Calu3 (cell line): Measurements from ENCODE around the gene NOS1. TPM values are rescaled to one million over a fixed set of nuclear protein-coding genes. Genes with fewer than 3 reads are reported as not detected.
A peak's percentile ranks its signal among the peaks of the same experiment; 100 is the strongest.
"Not testable (repeated sequence)": the region's sequence is repeated elsewhere in the genome, so short reads cannot be mapped to it uniquely, and the experiment has no call there.

Experiments
- BruUV-seq: library from RNA; stranded (reverse); fragments of 400-500 nt; replicated peaks from 2 replicates; lab custom pipeline; 2021; lab: Mats Ljungman, UMichigan
- CTCF ChIA-PET: fragments of 300-600 bp; sonication (Branson Sonifier 250); formaldehyde crosslinking; loops from one replicate; lab custom pipeline; 2022; ENCODE audit warnings: antibody characterized with exemption; lab: Charles Lee
- DNase-seq: peaks from one replicate; pipeline ENCODE4 v3.0.0; 2022
- H3K27ac Mint-ChIP-seq: one replicate; pipeline ENCODE4 v1.8.0; 2022; ENCODE audit warnings: mixed read lengths; ENCODE audit not compliant: unreplicated experiment
- H3K27me3 Mint-ChIP-seq: one replicate; pipeline ENCODE4 v1.8.0; 2022; ENCODE audit warnings: mixed read lengths; ENCODE audit not compliant: unreplicated experiment
- H3K36me3 Mint-ChIP-seq: one replicate; pipeline ENCODE4 v1.8.0; 2022; ENCODE audit warnings: mild to moderate bottlenecking, moderate library complexity, mixed read lengths; ENCODE audit not compliant: insufficient read depth, unreplicated experiment
- H3K4me1 Mint-ChIP-seq: one replicate; pipeline ENCODE4 v1.8.0; 2022; ENCODE audit warnings: mild to moderate bottlenecking, low read depth, mixed read lengths; ENCODE audit not compliant: unreplicated experiment
- H3K4me3 Mint-ChIP-seq: one replicate; pipeline ENCODE4 v1.8.0; 2022; ENCODE audit warnings: mild to moderate bottlenecking, low read depth, moderate library complexity, mixed read lengths; ENCODE audit not compliant: unreplicated experiment
- H3K9me3 Mint-ChIP-seq: one replicate; pipeline ENCODE4 v1.8.0; 2022; ENCODE audit warnings: low read depth, mixed read lengths; ENCODE audit not compliant: unreplicated experiment
- intact Hi-C: fragments of 100-400 bp; cut with micrococcal nuclease; formaldehyde crosslinking; loops from one replicate; pipeline ENCODE4 v1.10.0; 2022; ENCODE audit not compliant: unreplicated experiment
- total RNA-seq: library from RNA; stranded (reverse); gene quantifications from 2 replicates; pipeline ENCODE4 v1.2.3, GENCODE V29; 2022
- TF ChIP-seq, protein P1 (sequence below): fragments of 200-600 bp; IDR thresholded peaks from one replicate; pipeline ENCODE4 v1.8.0; 2022; ENCODE audit warnings: antibody characterized with exemption; ENCODE audit not compliant: unreplicated experiment

NOS1 gene
- total RNA-seq, 1 experiment from 2014 or later, result not detected

- CTCF ChIA-PET, result no interaction called here
- TF ChIP-seq, protein P1, sequence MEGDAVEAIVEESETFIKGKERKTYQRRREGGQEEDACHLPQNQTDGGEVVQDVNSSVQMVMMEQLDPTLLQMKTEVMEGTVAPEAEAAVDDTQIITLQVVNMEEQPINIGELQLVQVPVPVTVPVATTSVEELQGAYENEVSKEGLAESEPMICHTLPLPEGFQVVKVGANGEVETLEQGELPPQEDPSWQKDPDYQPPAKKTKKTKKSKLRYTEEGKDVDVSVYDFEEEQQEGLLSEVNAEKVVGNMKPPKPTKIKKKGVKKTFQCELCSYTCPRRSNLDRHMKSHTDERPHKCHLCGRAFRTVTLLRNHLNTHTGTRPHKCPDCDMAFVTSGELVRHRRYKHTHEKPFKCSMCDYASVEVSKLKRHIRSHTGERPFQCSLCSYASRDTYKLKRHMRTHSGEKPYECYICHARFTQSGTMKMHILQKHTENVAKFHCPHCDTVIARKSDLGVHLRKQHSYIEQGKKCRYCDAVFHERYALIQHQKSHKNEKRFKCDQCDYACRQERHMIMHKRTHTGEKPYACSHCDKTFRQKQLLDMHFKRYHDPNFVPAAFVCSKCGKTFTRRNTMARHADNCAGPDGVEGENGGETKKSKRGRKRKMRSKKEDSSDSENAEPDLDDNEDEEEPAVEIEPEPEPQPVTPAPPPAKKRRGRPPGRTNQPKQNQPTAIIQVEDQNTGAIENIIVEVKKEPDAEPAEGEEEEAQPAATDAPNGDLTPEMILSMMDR, result no peak
- no peak overlapping the region for H3K4me3 Mint-ChIP-seq
- intact Hi-C loops, result no loop called here
- peaks cover 25% of the 10 kb centered on the region for H3K4me1 Mint-ChIP-seq
- no peak overlapping the region for H3K27ac Mint-ChIP-seq
- no peak for DNase-seq
- BruUV-seq, result no TSS peak
- peaks cover 4% of the 10 kb centered on the region for H3K9me3 Mint-ChIP-seq
- H3K27me3 Mint-ChIP-seq, result peaks cover 34% of the 10 kb centered on the region
- peaks cover 22% of the 10 kb centered on the region for H3K36me3 Mint-ChIP-seq
Observed at GRCh38 chr12:117193903-117194302, 167.5 kb downstream of the NOS1 start.

GRCh38 chr12:117192581-117192980, 168.8 kb downstream of the NOS1 start:
- H3K4me3 Mint-ChIP-seq, intact Hi-C loops, H3K27ac Mint-ChIP-seq, DNase-seq, CTCF ChIA-PET, BruUV-seq, H3K9me3 Mint-ChIP-seq: not testable (repeated sequence)
- H3K27me3 Mint-ChIP-seq, result peaks cover 21% of the 10 kb centered on the region
- H3K4me1 Mint-ChIP-seq, result peaks cover 33% of the 10 kb centered on the region
- H3K36me3 Mint-ChIP-seq, result peaks cover 32% of the 10 kb centered on the region

DNA sequence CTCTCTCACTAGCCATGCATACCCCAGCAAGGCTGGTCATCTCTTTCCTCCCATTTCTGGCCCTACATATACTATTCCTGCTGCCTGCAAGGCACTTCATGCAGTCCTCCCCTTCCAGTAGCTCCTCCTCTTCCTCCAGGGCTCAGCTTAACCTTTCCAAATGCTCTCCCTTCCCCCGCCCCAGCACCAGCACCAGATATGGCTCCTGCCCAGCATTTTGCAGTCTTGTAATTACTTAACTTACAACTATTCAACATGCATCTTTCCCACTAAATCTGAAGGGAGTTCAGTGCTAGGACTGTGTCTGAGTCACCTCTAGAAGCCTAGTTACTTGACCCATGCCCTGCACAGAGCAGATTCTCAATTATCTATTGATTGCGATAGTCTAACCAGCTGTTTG, 169.4 kb downstream of the NOS1 start:
- no peak overlapping the region for H3K27ac Mint-ChIP-seq
- peaks cover 35% of the 10 kb centered on the region for H3K36me3 Mint-ChIP-seq
- CTCF ChIA-PET, result no interaction called here
- intact Hi-C loops, result no loop called here
- TF ChIP-seq, protein P1, result no peak
- no peak overlapping the region for H3K4me3 Mint-ChIP-seq
- DNase-seq, result no peak
- peaks cover 15% of the 10 kb centered on the region for H3K27me3 Mint-ChIP-seq
- H3K9me3 Mint-ChIP-seq, result peaks cover 4% of the 10 kb centered on the region
- no TSS peak for BruUV-seq
- peaks cover 33% of the 10 kb centered on the region for H3K4me1 Mint-ChIP-seq

GRCh38 chr12:117190210-117190781, 171.1 kb downstream of the NOS1 start, which contains the start of gene FBXO21:
TSS of gene FBXO21 (minus strand) at chr12:117190470. CDS start at chr12:117190456, 14 bp downstream.
- intact Hi-C loops, result no loop called here
- peaks cover 33% of the 10 kb centered on the region for H3K4me1 Mint-ChIP-seq
- no peak within 1 kb of the TSS for H3K27ac Mint-ChIP-seq
- DNase-seq, result peak; percentile 97
- peaks cover 35% of the 10 kb centered on the region for H3K36me3 Mint-ChIP-seq
- BruUV-seq, result no TSS peak
- H3K9me3 Mint-ChIP-seq, result peaks cover 4% of the 10 kb centered on the region
- peaks cover 14% of the 10 kb centered on the region for H3K27me3 Mint-ChIP-seq
- H3K4me3 Mint-ChIP-seq, result peak within 1 kb of the TSS; percentile 94
- TF ChIP-seq, protein P1, result no peak
- CTCF ChIA-PET, result no interaction called here

DNA sequence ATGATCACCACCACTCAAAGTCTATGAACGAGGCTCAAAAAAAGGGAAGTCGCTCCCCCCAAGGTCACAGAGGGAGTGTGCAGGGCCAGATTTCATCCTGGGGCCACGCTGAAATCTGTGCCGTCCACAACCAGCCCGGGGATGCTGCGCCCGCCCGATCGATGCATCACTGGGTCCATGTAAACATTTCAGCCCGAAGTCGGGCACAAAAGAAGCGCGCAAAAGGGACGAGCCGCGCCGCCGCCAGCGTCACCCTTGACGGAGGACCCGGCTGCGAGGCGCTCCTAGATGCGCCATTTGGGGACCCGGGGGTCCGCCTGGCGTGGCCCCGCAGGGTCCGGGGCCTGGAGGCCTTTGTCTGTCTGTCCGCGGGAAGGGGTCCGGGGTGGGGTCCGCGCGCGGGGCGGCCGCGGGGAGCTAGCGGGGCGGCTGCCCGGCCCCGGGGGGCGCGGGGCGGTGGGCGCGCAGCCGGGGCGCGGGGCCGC, 171.7 kb downstream of the NOS1 start:
- H3K36me3 Mint-ChIP-seq, result peaks cover 41% of the 10 kb centered on the region
- BruUV-seq, result no TSS peak
- peaks cover 29% of the 10 kb centered on the region for H3K4me1 Mint-ChIP-seq
- peaks cover 4% of the 10 kb centered on the region for H3K9me3 Mint-ChIP-seq
- intact Hi-C loops, result no loop called here
- DNase-seq, result peak; percentile 46
- peaks cover 14% of the 10 kb centered on the region for H3K27me3 Mint-ChIP-seq
- H3K27ac Mint-ChIP-seq, result no peak overlapping the region
- TF ChIP-seq, protein P1, result no peak
- peak overlapping the region; percentile 94 for H3K4me3 Mint-ChIP-seq
- CTCF ChIA-PET, result no interaction called here
